Spleen (tissue), 7 donors: ENCODE data around the gene CARS2.

Experiments
- CTCF ChIP-seq, 11 experiments: fragments of 200-600 bp in 7 of 11; fragments of 450-650 bp in 4 of 11; sonication (generic) in 4 of 11; IDR thresholded peaks in 8 of 11; conservative IDR thresholded peaks in 3 of 11; 1 replicate in 7 of 11; 2 replicates in 4 of 11; pipeline versions ENCODE4 v1.4.0 to v1.8.0; 2016 to 2021; ENCODE audit warnings: antibody characterized with exemption in 11 of 11, inconsistent platforms in 4 of 11, mild to moderate bottlenecking in 1 of 11
- POLR2A ChIP-seq, 3 donors: fragments of 450-650 bp; IDR thresholded peaks; one replicate each; pipeline ENCODE4 v1.5.1; 2017; ENCODE audit warnings: antibody characterized with exemption in 3 of 3, mild to moderate bottlenecking in 1 of 3
- donor health status: DM: no; HTN: no; CAD: no; lungs with moderate emphysema.
- donor health status: DM: no; HTN: no; CAD: no.
- donor health status: DM: no; HTN: no; CAD: no.

- no peak for TF ChIP-seq CTCF (IDR thresholded peaks at IDR 0.05 in 8 of 11, conservative IDR thresholded peaks at IDR 0.05 in 3 of 11)
- no peak for TF ChIP-seq POLR2A (IDR thresholded peaks at IDR 0.05)
Observed at GRCh38 chr13:110653271-110653670, 52.6 kb downstream of the CARS2 start.
